HepG2 (cell line): ENCODE results near the gene IHH. TPM values are rescaled to one million over a fixed set of nuclear protein-coding genes. Genes with fewer than 3 reads are reported as not detected.

Source experiments
- ATAC-seq: fragments of 200-7000 bp; cut with Tn5 transposase; 3 replicates; pipeline ENCODE4 v1.9.1; 2020; ENCODE audit warnings: mild to moderate bottlenecking, moderate library complexity
- BruUV-seq: library from RNA; stranded (reverse); fragments of 400-500 nt; replicated peaks from 2 replicates; lab custom pipeline; 2021; lab: Mats Ljungman, UMichigan
- CTCF ChIA-PET: fragments of 300-600 bp; formaldehyde crosslinking; extraction: SDS; loops from one replicate; lab custom pipeline; 2021; ENCODE audit warnings: low total read pairs, inconsistent platforms, low intra/inter-chr PET ratio; lab: Yijun Ruan, JAX
- POLR2A ChIA-PET: fragments of 350-600 bp; sonication (Branson Sonifier 250); formaldehyde crosslinking; loops from one replicate; lab custom pipeline; 2020; ENCODE audit warnings: antibody characterized with exemption, inconsistent platforms; lab: Yijun Ruan, JAX
- DNase-seq: peaks from one replicate; pipeline ENCODE4 v3.0.0-alpha.2; 2015; ENCODE audit warnings: low spot score
- FAIRE-seq: peaks from 3 replicates; lab custom pipeline; 2011; peaks lifted over from hg19 to GRCh38; lab: Jason Lieb, UNC
- H2AFZ ChIP-seq: one replicate; pipeline ENCODE4 v1.6.1; 2011; ENCODE audit warnings: low read length, inconsistent platforms
- H3K27ac ChIP-seq: fragments of 300-600 bp; 3 replicates; pipeline ENCODE4 v1.8.0; 2011; ENCODE audit warnings: mixed run types, mild to moderate bottlenecking, mixed read lengths, low read length, inconsistent platforms; ENCODE audit not compliant: insufficient read depth; ENCODE audit errors: extremely low read length
- H3K27me3 ChIP-seq, 2 experiments: fragments of 200-600 bp in 1 of 2; 2 replicates in 1 of 2; 3 replicates in 1 of 2; pipeline versions ENCODE4 v1.6.0 to v1.8.0; 2011; ENCODE audit warnings: low read length in 2 of 2, mild to moderate bottlenecking in 2 of 2, moderate library complexity in 2 of 2, inconsistent platforms in 1 of 2; ENCODE audit not compliant: insufficient read depth in 2 of 2, control insufficient read depth in 1 of 2
- H3K36me3 ChIP-seq, 2 experiments: fragments of 200-600 bp in 1 of 2; replicated peaks in 1 of 2; 2 replicates in 1 of 2; 3 replicates in 1 of 2; pipeline versions ENCODE4 v1.5.1 to v1.8.0; 2011; ENCODE audit warnings: low read length in 2 of 2, inconsistent platforms in 1 of 2; ENCODE audit not compliant: insufficient read depth in 2 of 2, control insufficient read depth in 1 of 2
- H3K4me1 ChIP-seq: 2 replicates; pipeline ENCODE4 v1.5.1; 2012; ENCODE audit warnings: low read length, inconsistent platforms; ENCODE audit not compliant: insufficient read depth
- H3K4me2 ChIP-seq: 2 replicates; pipeline ENCODE4 v1.6.0; 2011; ENCODE audit warnings: low read depth, low read length, inconsistent platforms
- H3K4me3 ChIP-seq, 3 experiments: fragments of 200-600 bp in 1 of 3; sonication (generic), shearing (Covaris generic) in 1 of 3; replicated peaks in 1 of 3; 2 replicates each; pipeline ENCODE4 v1.5.1; 2011 to 2016; ENCODE audit warnings: low read length in 3 of 3, inconsistent platforms in 2 of 3, low read depth in 2 of 3, mild to moderate bottlenecking in 2 of 3, control low read depth in 1 of 3, mixed read lengths in 1 of 3; ENCODE audit not compliant: insufficient read depth in 1 of 3
- H3K79me2 ChIP-seq: one replicate; pipeline ENCODE4 v1.6.1; 2011; ENCODE audit warnings: low read length, inconsistent platforms; ENCODE audit not compliant: insufficient read depth
- H3K9ac ChIP-seq: 2 replicates; pipeline ENCODE4 v1.6.0; 2011; ENCODE audit warnings: mild to moderate bottlenecking, low read depth, low read length, inconsistent platforms; ENCODE audit not compliant: insufficient read depth
- H3K9me3 ChIP-seq: 2 replicates; pipeline ENCODE4 v1.5.1; 2012; ENCODE audit warnings: mild to moderate bottlenecking, low read length
- H4K20me1 ChIP-seq: 2 replicates; pipeline ENCODE4 v1.6.0; 2011; ENCODE audit warnings: inconsistent platforms, mild to moderate bottlenecking, low read length, moderate library complexity; ENCODE audit not compliant: insufficient read depth
- BRD4 ChIP-seq: sonication (generic); formaldehyde crosslinking; IDR thresholded peaks from 2 replicates; pipeline ENCODE4 v1.4.0; 2020; ENCODE audit warnings: missing genetic modification reagents
- EZH2 ChIP-seq: conservative IDR thresholded peaks from 2 replicates; pipeline ENCODE4 v1.6.1; 2012; ENCODE audit warnings: mild to moderate bottlenecking, low read depth, low read length, moderate library complexity
- FOSL2 ChIP-seq: sonication (generic); formaldehyde crosslinking; IDR thresholded peaks from 2 replicates; pipeline ENCODE4 v1.4.0; 2020; ENCODE audit warnings: missing genetic modification reagents
- HMGA1 ChIP-seq: sonication (generic); formaldehyde crosslinking; conservative IDR thresholded peaks from 2 replicates; pipeline ENCODE4 v1.4.0; 2020; ENCODE audit warnings: missing genetic modification reagents
- NCOA2 ChIP-seq: sonication (generic); formaldehyde crosslinking; IDR thresholded peaks from 2 replicates; pipeline ENCODE4 v1.8.0; 2022; ENCODE audit warnings: inconsistent platforms
- NFE2L1 ChIP-seq: sonication (generic); formaldehyde crosslinking; IDR thresholded peaks from 2 replicates; pipeline ENCODE4 v1.4.0; 2020; ENCODE audit warnings: missing genetic modification reagents, mild to moderate bottlenecking, borderline replicate concordance
- NFRKB ChIP-seq: fragments of 450-650 bp; IDR thresholded peaks from 2 replicates; pipeline ENCODE4 v1.6.1; 2017
- PPARG ChIP-seq: conservative IDR thresholded peaks from 2 replicates; pipeline ENCODE4 v1.6.1; 2016; ENCODE audit warnings: missing biosample characterization, missing genetic modification reagents
- SNAPC2 ChIP-seq: sonication (generic); formaldehyde crosslinking; IDR thresholded peaks from 2 replicates; pipeline ENCODE4 v1.8.1; 2022; ENCODE audit warnings: mild to moderate bottlenecking, missing genetic modification reagents
- TFDP2 ChIP-seq: sonication (generic); formaldehyde crosslinking; IDR thresholded peaks from 2 replicates; pipeline ENCODE4 v1.4.0; 2020; ENCODE audit warnings: missing genetic modification reagents
- ZBTB7B ChIP-seq: sonication (generic); formaldehyde crosslinking; IDR thresholded peaks from 2 replicates; pipeline ENCODE4 v1.4.0; 2020; ENCODE audit warnings: missing genetic modification reagents
- ZFP36L2 ChIP-seq: sonication (generic); formaldehyde crosslinking; IDR thresholded peaks from 2 replicates; pipeline ENCODE4 v1.4.0; 2020; ENCODE audit warnings: missing genetic modification reagents
- ZFY ChIP-seq: sonication (generic); formaldehyde crosslinking; IDR thresholded peaks from 2 replicates; pipeline ENCODE4 v1.4.0; 2020; ENCODE audit warnings: missing genetic modification reagents
- ZMAT5 ChIP-seq: sonication (generic); formaldehyde crosslinking; IDR thresholded peaks from 2 replicates; pipeline ENCODE4 v1.5.0; 2020; ENCODE audit warnings: mild to moderate bottlenecking, low read depth, missing genetic modification reagents, borderline replicate concordance
- ZNF251 ChIP-seq: sonication (generic); formaldehyde crosslinking; IDR thresholded peaks from 2 replicates; pipeline ENCODE4 v1.9.0; 2021; ENCODE audit warnings: mild to moderate bottlenecking, missing genetic modification reagents
- ZNF367 ChIP-seq: sonication (generic); formaldehyde crosslinking; IDR thresholded peaks from 2 replicates; pipeline ENCODE4 v1.4.0; 2020; ENCODE audit warnings: missing genetic modification reagents, borderline replicate concordance
- ZNF589 ChIP-seq: sonication (generic); formaldehyde crosslinking; conservative IDR thresholded peaks from 2 replicates; pipeline ENCODE4 v1.8.0; 2022; ENCODE audit warnings: mild to moderate bottlenecking, moderate library complexity, missing genetic modification reagents
- in situ Hi-C: cut with HindIII; loops from 2 replicates; pipeline ENCODE4 v1.10.0; 2017; ENCODE audit warnings: low pct_unique_long_range_greater_than_20kb; ENCODE audit not compliant: extremely low pct_ligation_motif_present
- intact Hi-C: fragments of 100-400 bp; cut with micrococcal nuclease; formaldehyde crosslinking; loops from one replicate; pipeline ENCODE4 v1.10.0; 2022; ENCODE audit not compliant: unreplicated experiment
- polyA plus RNA-seq, 8 experiments: library from polyadenylated mRNA; depleted of rRNA in 3 of 8; stranded (reverse) in 7 of 8; unstranded in 1 of 8; fragments of >200 nt; fragmentation: Illumina TruSeq in 4 of 8; extraction: Trizol in 4 of 8; gene quantifications; 2 replicates each; pipeline versions ENCODE4 v1.2.1 to v1.2.3, GENCODE V29; 2011 to 2016; ENCODE audit warnings: low read depth in 4 of 8, missing spikeins in 1 of 8, mixed read lengths in 1 of 8; ENCODE audit not compliant: insufficient read depth in 1 of 8
- total RNA-seq, 5 experiments: library from RNA; depleted of rRNA; stranded (reverse); fragments of >200 nt; fragmentation: Illumina TruSeq; extraction: Trizol; gene quantifications; 2 replicates each; pipeline ENCODE4 v1.2.3, GENCODE V29; 2016; ENCODE audit warnings: low read depth in 1 of 5
- TF ChIP-seq, protein P1 (sequence below): sonication (generic); formaldehyde crosslinking; IDR thresholded peaks from 2 replicates; pipeline ENCODE4 v1.8.0; 2022; ENCODE audit warnings: missing genetic modification reagents, mild to moderate bottlenecking, borderline replicate concordance

IHH gene
- total and polyA plus RNA-seq, 2 of the 13 experiments (the other 11 are each of a cell fraction or from before 2014, with no cell fraction given), result 0.42 TPM; not detected in 1

- no peak overlapping the region for H3K4me2 ChIP-seq
- H3K4me3 ChIP-seq, result no peak overlapping the region
- no peak for TF ChIP-seq ZNF251 (CRISPR knock-in tag)
- TF ChIP-seq ZNF589 (CRISPR knock-in tag), result no peak
- TF ChIP-seq NFE2L1, result no peak
- TF ChIP-seq, protein P1, sequence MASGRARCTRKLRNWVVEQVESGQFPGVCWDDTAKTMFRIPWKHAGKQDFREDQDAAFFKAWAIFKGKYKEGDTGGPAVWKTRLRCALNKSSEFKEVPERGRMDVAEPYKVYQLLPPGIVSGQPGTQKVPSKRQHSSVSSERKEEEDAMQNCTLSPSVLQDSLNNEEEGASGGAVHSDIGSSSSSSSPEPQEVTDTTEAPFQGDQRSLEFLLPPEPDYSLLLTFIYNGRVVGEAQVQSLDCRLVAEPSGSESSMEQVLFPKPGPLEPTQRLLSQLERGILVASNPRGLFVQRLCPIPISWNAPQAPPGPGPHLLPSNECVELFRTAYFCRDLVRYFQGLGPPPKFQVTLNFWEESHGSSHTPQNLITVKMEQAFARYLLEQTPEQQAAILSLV (CRISPR knock-in tag), result no peak
- no peak for TF ChIP-seq ZBTB7B (CRISPR knock-in tag)
- no peaks in the 10 kb centered on the region for H4K20me1 ChIP-seq
- H3K79me2 ChIP-seq, result no peaks in the 10 kb centered on the region
- H3K27me3 ChIP-seq, result no peaks in the 10 kb centered on the region; a peak in 1 of 5 replicates
- intact Hi-C loops, result no loop called here
- FAIRE-seq (no peak), ATAC-seq (no peak), DNase-seq (no peak)
- POLR2A ChIA-PET, result interaction anchor here (1.4 kb wide), 1 partner anchor 15 kb away, joined by 5 read pairs; no protein-coding TSS in a partner anchor
- BruUV-seq, result no TSS peak
- H3K27ac ChIP-seq, result no peak overlapping the region
- no peak overlapping the region for H3K9ac ChIP-seq
- H3K9me3 ChIP-seq, result no peaks in the 10 kb centered on the region
- in situ Hi-C loops, result no loop called here
- no peak overlapping the region for H2AFZ ChIP-seq
- peaks cover 65% of the 10 kb centered on the region for H3K4me1 ChIP-seq
- H3K36me3 ChIP-seq, result no peaks in the 10 kb centered on the region
- CTCF ChIA-PET, result no interaction called here
Measured at GRCh38 chr2:219086196-219086595, 25.5 kb upstream of the IHH start.

DNA sequence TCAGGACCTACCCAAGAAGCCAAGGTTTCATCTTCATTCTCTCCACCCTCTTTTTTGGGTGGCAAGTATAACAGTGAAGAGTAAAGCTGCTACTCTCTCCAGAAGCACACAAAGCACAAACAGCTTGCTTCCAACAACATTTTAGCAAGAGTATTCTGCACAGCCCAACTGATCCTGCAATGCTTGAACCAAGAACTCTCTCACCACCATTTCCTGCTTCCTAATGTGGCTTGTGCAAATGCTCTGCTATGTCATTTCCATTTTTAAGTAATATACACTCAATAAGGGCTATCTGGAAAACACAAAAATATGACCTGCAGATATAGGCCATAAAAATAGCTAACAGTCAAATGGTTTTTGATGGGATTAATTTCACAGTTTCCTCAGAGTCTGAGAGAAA lies 24.1 kb upstream of the IHH start:
- H3K79me2 ChIP-seq, result no peaks in the 10 kb centered on the region
- ATAC-seq (no peak), DNase-seq (no peak), FAIRE-seq (no peak)
- H3K27ac ChIP-seq, result no peak overlapping the region
- no peaks in the 10 kb centered on the region for H3K9me3 ChIP-seq
- H3K36me3 ChIP-seq, result no peaks in the 10 kb centered on the region
- intact Hi-C loops, result no loop called here
- POLR2A ChIA-PET, result interaction anchor here (1.0 kb wide), 1 partner anchor 13 kb away, joined by 3 read pairs; no protein-coding TSS in a partner anchor
- H3K4me3 ChIP-seq, result no peak overlapping the region
- BruUV-seq, result no TSS peak
- H2AFZ ChIP-seq, result no peak overlapping the region
- CTCF ChIA-PET, result no interaction called here
- TF ChIP-seq ZNF367 (CRISPR knock-in tag) (no peak), NCOA2 (CRISPR knock-in tag) (no peak), PPARG (CRISPR knock-in tag) (no peak), FOSL2 (CRISPR knock-in tag) (no peak), NFRKB (no peak), ZFY (CRISPR knock-in tag) (no peak), HMGA1 (CRISPR knock-in tag) (no peak), BRD4 (CRISPR knock-in tag) (no peak), ZMAT5 (CRISPR knock-in tag) (no peak), EZH2 (no peak), SNAPC2 (CRISPR knock-in tag) (no peak), TFDP2 (CRISPR knock-in tag) (no peak), ZFP36L2 (CRISPR knock-in tag) (no peak)
- peaks cover 64% of the 10 kb centered on the region for H3K4me1 ChIP-seq
- no peaks in the 10 kb centered on the region; the same call in 1 of the 2 replicates for H4K20me1 ChIP-seq
- no peak overlapping the region for H3K4me2 ChIP-seq
- H3K27me3 ChIP-seq, result no peaks in the 10 kb centered on the region
- in situ Hi-C loops, result no loop called here
- no peak overlapping the region for H3K9ac ChIP-seq
